ENCODE measurements around the gene KAZN. TPM values are rescaled to one million over a fixed set of nuclear protein-coding genes. Genes with fewer than 3 reads are reported as not detected.

KAZN gene
- total and polyA plus RNA-seq, 4 experiments from 2014 or later: 0.08 to 0.47 TPM; not detected in 2

GRCh38 chr1:14605945-14606344 lies 7.5 kb downstream of the KAZN start:
- Mint-ChIP-seq H3K27ac (no peak overlapping the region), H3K9me3 (peaks cover 0 to 2% (median 0%) of the 10 kb centered on the region in 8 donors), H3K4me1 (no peaks in the 10 kb centered on the region), H3K27me3 (peaks cover 16 to 19% of the 10 kb centered on the region in 2 donors), H3K4me3 (no peak overlapping the region), H3K36me3 (no peaks in the 10 kb centered on the region)
- H3K9me3 ChIP-seq (ENCODE audit: control insufficient read depth in 1 of 2, low read length in 2 of 2): no peaks in the 10 kb centered on the region
- no peaks in the 10 kb centered on the region for H3K4me1 ChIP-seq (ENCODE audit: insufficient read depth, low read length)
- H3K27ac ChIP-seq (ENCODE audit: low read depth, low read length): no peak overlapping the region
- ChIA-PET CTCF (ENCODE audit: partially characterized antibody) (no interaction called here), POLR2A (ENCODE audit: partially characterized antibody) (no interaction called here)
- no peak overlapping the region for H3K4me3 ChIP-seq (ENCODE audit: low read length in 2 of 2)
- DNase-seq: no peak
- H3K36me3 ChIP-seq (ENCODE audit: insufficient read depth, low read length): no peaks in the 10 kb centered on the region
- H3K27me3 ChIP-seq (ENCODE audit: insufficient read depth, low read length): peaks cover 4% of the 10 kb centered on the region
- intact Hi-C loops (cut with micrococcal nuclease): no loop called here

GRCh38 chr1:14606632-14607031 lies 8.1 kb downstream of the KAZN start:
- Mint-ChIP-seq H3K4me3 (no peak overlapping the region), H3K27ac (no peak overlapping the region), H3K9me3 (peaks cover 0 to 2% (median 0%) of the 10 kb centered on the region in 8 donors), H3K4me1 (no peaks in the 10 kb centered on the region), H3K36me3 (no peaks in the 10 kb centered on the region), H3K27me3 (peaks cover 11 to 13% of the 10 kb centered on the region in 2 donors)
- intact Hi-C loops (cut with micrococcal nuclease): no loop called here
- no peak overlapping the region for H3K27ac ChIP-seq (ENCODE audit: low read depth, low read length)
- no peaks in the 10 kb centered on the region for H3K9me3 ChIP-seq (ENCODE audit: control insufficient read depth in 1 of 2, low read length in 2 of 2)
- no peaks in the 10 kb centered on the region for H3K4me1 ChIP-seq (ENCODE audit: insufficient read depth, low read length)
- H3K4me3 ChIP-seq (ENCODE audit: low read length in 2 of 2): no peak overlapping the region
- no peak for DNase-seq
- POLR2A ChIA-PET (ENCODE audit: partially characterized antibody): no interaction called here
- H3K36me3 ChIP-seq (ENCODE audit: insufficient read depth, low read length): no peaks in the 10 kb centered on the region
- CTCF ChIA-PET (ENCODE audit: partially characterized antibody): no interaction called here
- no peaks in the 10 kb centered on the region for H3K27me3 ChIP-seq (ENCODE audit: insufficient read depth, low read length)

- Mint-ChIP-seq H3K4me1 (no peaks in the 10 kb centered on the region), H3K36me3 (no peaks in the 10 kb centered on the region), H3K27me3 (peaks cover 5 to 10% of the 10 kb centered on the region in 2 donors), H3K4me3 (no peak overlapping the region), H3K27ac (no peak overlapping the region), H3K9me3 (peaks cover 0 to 2% (median 0%) of the 10 kb centered on the region in 8 donors)
- Histone ChIP-seq H3K4me3 (ENCODE audit: low read length in 2 of 2) (no peak overlapping the region), H3K27ac (ENCODE audit: low read depth, low read length) (no peak overlapping the region), H3K36me3 (ENCODE audit: insufficient read depth, low read length) (no peaks in the 10 kb centered on the region), H3K27me3 (ENCODE audit: insufficient read depth, low read length) (no peaks in the 10 kb centered on the region), H3K4me1 (ENCODE audit: insufficient read depth, low read length) (no peaks in the 10 kb centered on the region), H3K9me3 (ENCODE audit: control insufficient read depth in 1 of 2, low read length in 2 of 2) (no peaks in the 10 kb centered on the region)
- POLR2A ChIA-PET (ENCODE audit: partially characterized antibody): no interaction called here
- DNase-seq: no peak
- CTCF ChIA-PET (ENCODE audit: partially characterized antibody): no interaction called here
- intact Hi-C loops (cut with micrococcal nuclease): no loop called here
Observed at GRCh38 chr1:14607295-14607694, 8.8 kb downstream of the KAZN start.

- no peak for DNase-seq
- CTCF ChIA-PET (ENCODE audit: partially characterized antibody): interaction anchor here (1.0 kb wide), 1 partner anchor 8 kb away, joined by 4 read pairs; no protein-coding TSS in a partner anchor
- H3K36me3 ChIP-seq (ENCODE audit: insufficient read depth, low read length): no peaks in the 10 kb centered on the region
- intact Hi-C loops (cut with micrococcal nuclease): no loop called here
- no peak overlapping the region for H3K27ac ChIP-seq (ENCODE audit: low read depth, low read length)
- POLR2A ChIA-PET (ENCODE audit: partially characterized antibody): no interaction called here
- H3K27me3 ChIP-seq (ENCODE audit: insufficient read depth, low read length): no peaks in the 10 kb centered on the region
- no peaks in the 10 kb centered on the region for H3K9me3 ChIP-seq (ENCODE audit: control insufficient read depth in 1 of 2, low read length in 2 of 2)
- Mint-ChIP-seq H3K4me1 (no peaks in the 10 kb centered on the region), H3K4me3 (no peak overlapping the region), H3K27me3 (peaks cover 5 to 10% of the 10 kb centered on the region in 2 donors), H3K36me3 (no peaks in the 10 kb centered on the region), H3K27ac (no peak overlapping the region), H3K9me3 (peaks cover 0 to 2% (median 0%) of the 10 kb centered on the region in 8 donors)
- no peak overlapping the region for H3K4me3 ChIP-seq (ENCODE audit: low read length in 2 of 2)
- no peaks in the 10 kb centered on the region for H3K4me1 ChIP-seq (ENCODE audit: insufficient read depth, low read length)
Observed at GRCh38 chr1:14608308-14608707, 9.8 kb downstream of the KAZN start.

GRCh38 chr1:14610761-14611160 lies 12.3 kb downstream of the KAZN start:
- DNase-seq: no peak
- Histone ChIP-seq H3K27ac (ENCODE audit: low read depth, low read length) (no peak overlapping the region), H3K27me3 (ENCODE audit: insufficient read depth, low read length) (no peaks in the 10 kb centered on the region), H3K9me3 (ENCODE audit: control insufficient read depth in 1 of 2, low read length in 2 of 2) (no peaks in the 10 kb centered on the region), H3K4me1 (ENCODE audit: insufficient read depth, low read length) (no peaks in the 10 kb centered on the region), H3K36me3 (ENCODE audit: insufficient read depth, low read length) (no peaks in the 10 kb centered on the region), H3K4me3 (ENCODE audit: low read length in 2 of 2) (no peak overlapping the region)
- peaks cover 0 to 8% (median 0%) of the 10 kb centered on the region in 8 donors for H3K9me3 Mint-ChIP-seq
- no peak overlapping the region for H3K27ac Mint-ChIP-seq
- intact Hi-C loops (cut with micrococcal nuclease): no loop called here
- ChIA-PET POLR2A (ENCODE audit: partially characterized antibody) (no interaction called here), CTCF (ENCODE audit: partially characterized antibody) (no interaction called here)
- H3K4me3 Mint-ChIP-seq: no peak overlapping the region
- no peaks in the 10 kb centered on the region for H3K36me3 Mint-ChIP-seq
- no peaks in the 10 kb centered on the region for H3K4me1 Mint-ChIP-seq
- H3K27me3 Mint-ChIP-seq: peaks cover 5 to 10% of the 10 kb centered on the region in 2 donors

- H3K27ac ChIP-seq (ENCODE audit: low read depth, low read length): no peak overlapping the region
- intact Hi-C loops (cut with micrococcal nuclease): no loop called here
- POLR2A ChIA-PET (ENCODE audit: partially characterized antibody): no interaction called here
- H3K4me3 ChIP-seq (ENCODE audit: low read length in 2 of 2): no peak overlapping the region
- H3K9me3 ChIP-seq (ENCODE audit: control insufficient read depth in 1 of 2, low read length in 2 of 2): no peaks in the 10 kb centered on the region
- Mint-ChIP-seq H3K27me3 (peaks cover 5 to 8% of the 10 kb centered on the region in 2 donors), H3K4me3 (no peak overlapping the region), H3K36me3 (no peaks in the 10 kb centered on the region), H3K4me1 (no peaks in the 10 kb centered on the region), H3K9me3 (peaks cover 0 to 8% (median 0%) of the 10 kb centered on the region in 8 donors), H3K27ac (no peak overlapping the region)
- no peaks in the 10 kb centered on the region for H3K27me3 ChIP-seq (ENCODE audit: insufficient read depth, low read length)
- H3K4me1 ChIP-seq (ENCODE audit: insufficient read depth, low read length): no peaks in the 10 kb centered on the region
- CTCF ChIA-PET (ENCODE audit: partially characterized antibody): no interaction called here
- H3K36me3 ChIP-seq (ENCODE audit: insufficient read depth, low read length): no peaks in the 10 kb centered on the region
- DNase-seq: no peak
Observed at GRCh38 chr1:14611792-14612191, 13.3 kb downstream of the KAZN start.

GRCh38 chr1:14612256-14612655 lies 13.8 kb downstream of the KAZN start:
- no peaks in the 10 kb centered on the region for H3K9me3 ChIP-seq (ENCODE audit: control insufficient read depth in 1 of 2, low read length in 2 of 2)
- no peak overlapping the region for H3K27ac Mint-ChIP-seq
- H3K4me3 Mint-ChIP-seq: no peak overlapping the region
- POLR2A ChIA-PET (ENCODE audit: partially characterized antibody): no interaction called here
- CTCF ChIA-PET (ENCODE audit: partially characterized antibody): no interaction called here
- H3K9me3 Mint-ChIP-seq: peaks cover 0 to 8% (median 0%) of the 10 kb centered on the region in 8 donors
- no peak overlapping the region for H3K27ac ChIP-seq (ENCODE audit: low read depth, low read length)
- H3K4me3 ChIP-seq (ENCODE audit: low read length in 2 of 2): no peak overlapping the region
- no peaks in the 10 kb centered on the region for H3K4me1 ChIP-seq (ENCODE audit: insufficient read depth, low read length)
- no peak for DNase-seq
- no peaks in the 10 kb centered on the region for H3K36me3 ChIP-seq (ENCODE audit: insufficient read depth, low read length)
- H3K4me1 Mint-ChIP-seq: no peaks in the 10 kb centered on the region
- no peaks in the 10 kb centered on the region for H3K36me3 Mint-ChIP-seq
- peaks cover 5 to 8% of the 10 kb centered on the region in 2 donors for H3K27me3 Mint-ChIP-seq
- no peaks in the 10 kb centered on the region for H3K27me3 ChIP-seq (ENCODE audit: insufficient read depth, low read length)
- intact Hi-C loops (cut with micrococcal nuclease): no loop called here

GRCh38 chr1:14613926-14614325 lies 15.4 kb downstream of the KAZN start:
- H3K36me3 ChIP-seq (ENCODE audit: insufficient read depth, low read length): no peaks in the 10 kb centered on the region
- no peak for DNase-seq
- H3K27me3 Mint-ChIP-seq: peaks cover 0 to 8% of the 10 kb centered on the region in 2 donors
- no peaks in the 10 kb centered on the region for H3K27me3 ChIP-seq (ENCODE audit: insufficient read depth, low read length)
- H3K9me3 Mint-ChIP-seq: peaks cover 0 to 19% (median 5%) of the 10 kb centered on the region in 8 donors
- H3K4me1 Mint-ChIP-seq: no peaks in the 10 kb centered on the region
- H3K27ac Mint-ChIP-seq: no peak overlapping the region
- H3K27ac ChIP-seq (ENCODE audit: low read depth, low read length): no peak overlapping the region
- intact Hi-C loops (cut with micrococcal nuclease): no loop called here
- H3K4me3 ChIP-seq (ENCODE audit: low read length in 2 of 2): no peak overlapping the region
- H3K4me1 ChIP-seq (ENCODE audit: insufficient read depth, low read length): no peaks in the 10 kb centered on the region
- CTCF ChIA-PET (ENCODE audit: partially characterized antibody): no interaction called here
- no peaks in the 10 kb centered on the region for H3K36me3 Mint-ChIP-seq
- POLR2A ChIA-PET (ENCODE audit: partially characterized antibody): no interaction called here
- H3K4me3 Mint-ChIP-seq: no peak overlapping the region
- no peaks in the 10 kb centered on the region for H3K9me3 ChIP-seq (ENCODE audit: control insufficient read depth in 1 of 2, low read length in 2 of 2)
